Endothelial cell of umbilical vein (primary cell): ENCODE data around the gene RUNDC3A. TPM values are rescaled to one million over a fixed set of nuclear protein-coding genes. Genes with fewer than 3 reads are reported as not detected.

Experiments used
- BruUV-seq: library from RNA; stranded (reverse); fragments of 400-500 nt; replicated peaks from 2 replicates; lab custom pipeline; 2021; lab: Mats Ljungman, UMichigan
- CTCF ChIA-PET: fragments of 300-600, 350-600 bp; sonication (Branson Sonifier 250); formaldehyde crosslinking; loops from one replicate; lab custom pipeline; 2021; ENCODE audit warnings: antibody characterized with exemption, inconsistent platforms; lab: Charles Lee
- POLR2A ChIA-PET: fragments of 300-600, 350-600 bp; sonication (Branson Sonifier 250); formaldehyde crosslinking; loops from one replicate; lab custom pipeline; 2021; ENCODE audit warnings: antibody characterized with exemption, inconsistent platforms; lab: Charles Lee
- DNase-seq: peaks from one replicate; pipeline ENCODE4 v3.0.0-alpha.2; 2011; ENCODE audit warnings: low read depth, low spot score
- FAIRE-seq: peaks from 2 replicates; lab custom pipeline; 2011; peaks lifted over from hg19 to GRCh38; lab: Jason Lieb, UNC
- H2AFZ ChIP-seq: 2 replicates; pipeline ENCODE4 v1.6.0; 2012; ENCODE audit warnings: low read depth, low read length, control low read depth, inconsistent platforms
- H3K27ac ChIP-seq: 2 replicates; pipeline ENCODE4 v1.5.1; 2011; ENCODE audit warnings: low read depth, mild to moderate bottlenecking, control low read depth, low read length, moderate library complexity; ENCODE audit not compliant: insufficient read depth
- H3K27me3 ChIP-seq, 2 experiments: 2 replicates each; pipeline versions ENCODE4 v1.6.0 to v1.6.1; 2011; ENCODE audit warnings: low read length in 2 of 2, mixed read lengths in 1 of 2; ENCODE audit not compliant: control insufficient read depth in 2 of 2, insufficient read depth in 2 of 2
- H3K36me3 ChIP-seq, 2 experiments: 2 replicates in 1 of 2; 3 replicates in 1 of 2; pipeline ENCODE4 v1.5.1; 2011; ENCODE audit warnings: low read length in 2 of 2, mild to moderate bottlenecking in 1 of 2, moderate library complexity in 1 of 2; ENCODE audit not compliant: control insufficient read depth in 2 of 2, insufficient read depth in 2 of 2; ENCODE audit errors: extremely low read depth in 1 of 2
- H3K4me1 ChIP-seq: 3 replicates; pipeline ENCODE4 v1.5.1; 2011; ENCODE audit warnings: mild to moderate bottlenecking, low read length; ENCODE audit not compliant: control insufficient read depth, insufficient read depth; ENCODE audit errors: extremely low read depth
- H3K4me2 ChIP-seq: 2 replicates; pipeline ENCODE4 v1.6.1; 2011; ENCODE audit warnings: low read length, control low read depth, mixed read lengths; ENCODE audit not compliant: insufficient read depth
- H3K4me3 ChIP-seq, 3 experiments: fragments of 200-600 bp in 1 of 3; sonication (generic), shearing (Covaris generic) in 1 of 3; replicated peaks in 1 of 3; 2 replicates each; pipeline ENCODE4 v1.5.1; 2011 to 2016; ENCODE audit warnings: control low read depth in 3 of 3, low read length in 3 of 3, mild to moderate bottlenecking in 2 of 3, inconsistent platforms in 1 of 3, low read depth in 1 of 3, moderate library complexity in 1 of 3; ENCODE audit not compliant: insufficient read depth in 1 of 3
- H3K79me2 ChIP-seq: 2 replicates; pipeline ENCODE4 v1.6.0; 2012; ENCODE audit warnings: low read length, inconsistent platforms; ENCODE audit not compliant: control insufficient read depth, insufficient read depth
- H3K9ac ChIP-seq: replicated peaks from 2 replicates; pipeline ENCODE3; 2011; ENCODE audit warnings: low read length, control low read depth; ENCODE audit not compliant: insufficient read depth; ENCODE audit errors: extremely low read depth
- H3K9me1 ChIP-seq: replicated peaks from 3 replicates; pipeline ENCODE4 v1.6.0; 2011; ENCODE audit warnings: mild to moderate bottlenecking, low read length; ENCODE audit not compliant: control insufficient read depth, insufficient read depth; ENCODE audit errors: extremely low read depth
- H3K9me3 ChIP-seq: replicated peaks from 2 replicates; pipeline ENCODE4 v1.5.1; 2012; ENCODE audit warnings: low read length, inconsistent platforms; ENCODE audit not compliant: control insufficient read depth, insufficient read depth
- H4K20me1 ChIP-seq: replicated peaks from 2 replicates; pipeline ENCODE3; 2011; ENCODE audit warnings: mild to moderate bottlenecking, low read length; ENCODE audit not compliant: control insufficient read depth, insufficient read depth; ENCODE audit errors: extremely low read depth
- CTCF ChIP-seq, 2 donors: IDR thresholded peaks; 1 replicate in 1 of 2; 2 replicates in 1 of 2; pipeline ENCODE4 v1.5.1; 2011; ENCODE audit warnings: low read length in 2 of 2, mild to moderate bottlenecking in 2 of 2, moderate library complexity in 2 of 2, control low read depth in 1 of 2, inconsistent platforms in 1 of 2, low read depth in 1 of 2; ENCODE audit not compliant: insufficient read depth in 1 of 2; ENCODE audit errors: extremely low read depth in 1 of 2
- EZH2 ChIP-seq: IDR thresholded peaks from 2 replicates; pipeline ENCODE4 v1.6.1; 2012; ENCODE audit warnings: borderline replicate concordance, low read depth, mild to moderate bottlenecking, moderate library complexity, low read length, inconsistent platforms; ENCODE audit not compliant: severe bottlenecking
- FOS ChIP-seq: IDR thresholded peaks from 2 replicates; pipeline ENCODE4 v1.6.1; 2011; ENCODE audit warnings: mild to moderate bottlenecking, low read length, moderate library complexity, borderline replicate concordance; ENCODE audit not compliant: insufficient read depth
- GATA2 ChIP-seq: IDR thresholded peaks from 2 replicates; pipeline ENCODE4 v1.7.0; 2011; ENCODE audit warnings: low read depth, mild to moderate bottlenecking, moderate library complexity, mixed read lengths, low read length; ENCODE audit not compliant: insufficient read length, insufficient read depth
- JUN ChIP-seq: IDR thresholded peaks from 2 replicates; pipeline ENCODE4 v1.6.1; 2011; ENCODE audit warnings: borderline replicate concordance, low read depth; ENCODE audit not compliant: insufficient read length, insufficient read depth
- MYC ChIP-seq: IDR thresholded peaks from one replicate; pipeline ENCODE4 v1.6.1; 2011; ENCODE audit warnings: mild to moderate bottlenecking, low read depth, low read length
- POLR2A ChIP-seq: IDR thresholded peaks from 2 replicates; pipeline ENCODE4 v1.6.1; 2012; ENCODE audit warnings: low read depth, mild to moderate bottlenecking, control low read depth, low read length
- POLR2AphosphoS5 ChIP-seq: IDR thresholded peaks from 2 replicates; pipeline ENCODE4 v1.6.1; 2012; ENCODE audit warnings: low read depth, mild to moderate bottlenecking, control low read depth, low read length, moderate library complexity; ENCODE audit not compliant: insufficient read depth
- dilution Hi-C: fragments of 300-500 bp; cut with MboI; formaldehyde crosslinking; loops from one replicate; pipeline ENCODE4 v1.15.0; 2019; ENCODE audit warnings: low sequenced_read_pairs; ENCODE audit not compliant: extremely low pct_ligation_motif_present
- intact Hi-C: fragments of 100-400 bp; cut with micrococcal nuclease; formaldehyde crosslinking; loops from one replicate; pipeline ENCODE4 v1.10.0; 2022
- polyA plus RNA-seq, 4 experiments: library from polyadenylated mRNA; depleted of rRNA in 3 of 4; stranded (reverse) in 3 of 4; unstranded in 1 of 4; fragments of >200 nt; gene quantifications; 2 replicates each; pipeline versions ENCODE4 v1.2.1 to v1.2.3, GENCODE V29; 2011 to 2012; ENCODE audit warnings: missing spikeins in 1 of 4
- total RNA-seq: library from RNA; stranded (reverse); gene quantifications from 2 replicates; pipeline ENCODE4 v1.2.3, GENCODE V29; 2021
- TF ChIP-seq, protein P1 (sequence below): IDR thresholded peaks from 2 replicates; pipeline ENCODE4 v1.6.1; 2011; ENCODE audit not compliant: insufficient read depth, insufficient read length

The RUNDC3A gene
- total and polyA plus RNA-seq, 2 donors (not counting 3 experiments of a cell fraction or from before 2014, with no cell fraction given) = 0.12 TPM; not detected in 1

GRCh38 chr17:44282264-44282663, 26.1 kb upstream of the RUNDC3A start:
- Histone ChIP-seq H3K4me1 (peaks cover 15% of the 10 kb centered on the region), H4K20me1 (no peaks in the 10 kb centered on the region), H3K4me2 (no peak overlapping the region), H3K4me3 (no peak overlapping the region), H3K27me3 (no peaks in the 10 kb centered on the region), H3K9ac (no peak overlapping the region), H3K27ac (no peak overlapping the region), H2AFZ (no peak overlapping the region), H3K9me3 (no peaks in the 10 kb centered on the region), H3K9me1 (no peaks in the 10 kb centered on the region), H3K79me2 (no peaks in the 10 kb centered on the region), H3K36me3 (no peaks in the 10 kb centered on the region)
- intact Hi-C loops (no loop called here), dilution Hi-C loops (no loop called here)
- no peak for TF ChIP-seq CTCF (IDR thresholded peaks at IDR 0.05; ENCODE audit: extremely low read depth in 1 of 2, insufficient read depth in 1 of 2, low read depth in 1 of 2, low read length in 2 of 2)
- no peak for TF ChIP-seq GATA2
- TF ChIP-seq MYC = no peak
- TF ChIP-seq JUN = no peak
- TF ChIP-seq EZH2 = no peak
- TF ChIP-seq, protein P1, sequence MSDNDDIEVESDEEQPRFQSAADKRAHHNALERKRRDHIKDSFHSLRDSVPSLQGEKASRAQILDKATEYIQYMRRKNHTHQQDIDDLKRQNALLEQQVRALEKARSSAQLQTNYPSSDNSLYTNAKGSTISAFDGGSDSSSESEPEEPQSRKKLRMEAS = no peak
- no peak for TF ChIP-seq POLR2AphosphoS5
- no peak for TF ChIP-seq FOS
- TF ChIP-seq POLR2A = no peak
- ChIA-PET POLR2A (no interaction called here), CTCF (interaction anchor here (0.7 to 1.4 kb wide), 4 partner anchors 18 to 338 kb away, joined by 3 to 4 read pairs (median 3); partner anchors contain the start of gene FAM171A2)
- DNase-seq (no peak), FAIRE-seq (no peak)
- no TSS peak for BruUV-seq
